GM21529 (cell line): Measurements from ENCODE around the gene HNRNPUL1.
"Not testable (repeated sequence)": the region's sequence is repeated elsewhere in the genome, so short reads cannot be mapped to it uniquely, and the experiment has no call there.

ENCODE experiments used
- ATAC-seq: cut with Tn5 transposase; IDR thresholded peaks from one replicate; pipeline ENCODE4 v1.9.1; 2021; ENCODE audit not compliant: unreplicated experiment

HNRNPUL1 gene

GRCh38 chr19:41263850-41264580, at the start of gene HNRNPUL1:
TSS of gene HNRNPUL1 (plus strand) at chr19:41264372. CDS start at chr19:41264504, 132 bp downstream.
- peak; percentile 66 for ATAC-seq

- ATAC-seq: no peak
Observed at GRCh38 chr19:41217741-41218140, 46.4 kb upstream of the HNRNPUL1 start.

DNA sequence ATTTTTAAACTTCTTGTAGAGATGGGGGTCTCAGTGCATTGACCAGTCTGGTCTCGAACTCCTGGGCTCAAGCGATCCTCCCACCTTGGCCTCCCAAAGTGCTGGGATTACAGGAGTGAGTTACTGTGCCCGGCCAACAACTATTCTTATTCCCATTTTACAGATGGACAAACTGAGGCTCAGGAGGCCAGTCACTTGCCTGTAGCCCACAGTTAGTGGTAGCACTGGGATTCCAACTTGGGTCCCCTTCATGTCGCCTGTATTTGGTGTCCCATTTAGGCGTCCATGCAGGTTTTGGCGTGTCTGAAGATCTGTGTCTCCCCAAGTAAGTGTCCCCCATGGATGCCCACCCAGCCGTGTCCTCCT, 45.9 kb upstream of the HNRNPUL1 start:
- ATAC-seq: no peak

DNA sequence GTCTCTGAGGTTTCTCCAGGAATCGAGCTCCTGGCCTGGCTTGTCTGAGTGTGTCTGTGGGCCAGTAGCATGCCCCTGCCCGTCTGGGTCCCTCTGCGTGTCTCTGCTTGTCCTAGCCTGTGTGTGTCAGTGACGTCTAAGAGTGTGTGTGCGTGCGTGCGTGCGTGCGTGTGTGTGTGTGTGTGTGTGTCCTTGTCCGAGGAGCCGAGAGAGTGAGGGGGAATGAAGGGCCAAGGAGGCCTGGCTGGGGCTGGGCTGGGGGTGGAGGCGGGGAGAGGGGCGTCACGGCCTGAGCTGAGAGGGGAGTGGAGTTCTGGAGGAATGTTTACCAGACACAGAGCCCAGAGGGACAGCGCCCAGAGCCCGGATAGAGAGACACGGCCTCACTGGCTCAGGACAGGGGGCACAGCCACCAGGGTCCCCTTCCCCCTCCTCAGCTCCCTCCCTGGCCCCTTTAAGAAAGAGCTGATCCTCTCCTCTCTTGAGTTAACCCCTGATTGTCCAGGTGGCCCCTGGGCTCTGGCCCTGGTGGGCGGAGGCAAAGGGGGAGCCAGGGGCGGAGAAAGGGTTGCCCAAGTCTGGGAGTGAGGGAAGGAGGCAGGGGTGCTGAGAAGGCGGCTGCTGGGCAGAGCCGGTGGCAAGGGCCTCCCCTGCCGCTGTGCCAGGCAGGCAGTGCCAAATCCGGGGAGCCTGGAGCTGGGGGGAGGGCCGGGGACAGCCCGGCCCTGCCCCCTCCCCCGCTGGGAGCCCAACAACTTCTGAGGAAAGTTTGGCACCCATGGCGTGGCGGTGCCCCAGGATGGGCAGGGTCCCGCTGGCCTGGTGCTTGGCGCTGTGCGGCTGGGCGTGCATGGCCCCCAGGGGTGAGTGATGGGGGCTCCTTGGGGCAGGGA, 45.3 kb upstream of the HNRNPUL1 start, which contains the start of gene AXL:
AXL (plus strand) TSS at position 609 of the 893 bp plus-strand sequence; CDS start at position 779, 170 bp downstream.
- no peak for ATAC-seq

- no peak for ATAC-seq
Observed at GRCh38 chr19:41219924-41220567, 44.1 kb upstream of the HNRNPUL1 start.

- no peak for ATAC-seq
Observed at GRCh38 chr19:41220811-41221210, 43.4 kb upstream of the HNRNPUL1 start.

GRCh38 chr19:41221514-41222205, 42.5 kb upstream of the HNRNPUL1 start:
- ATAC-seq: no peak

- no peak for ATAC-seq
Observed at GRCh38 chr19:41222240-41222639, 41.9 kb upstream of the HNRNPUL1 start.

DNA sequence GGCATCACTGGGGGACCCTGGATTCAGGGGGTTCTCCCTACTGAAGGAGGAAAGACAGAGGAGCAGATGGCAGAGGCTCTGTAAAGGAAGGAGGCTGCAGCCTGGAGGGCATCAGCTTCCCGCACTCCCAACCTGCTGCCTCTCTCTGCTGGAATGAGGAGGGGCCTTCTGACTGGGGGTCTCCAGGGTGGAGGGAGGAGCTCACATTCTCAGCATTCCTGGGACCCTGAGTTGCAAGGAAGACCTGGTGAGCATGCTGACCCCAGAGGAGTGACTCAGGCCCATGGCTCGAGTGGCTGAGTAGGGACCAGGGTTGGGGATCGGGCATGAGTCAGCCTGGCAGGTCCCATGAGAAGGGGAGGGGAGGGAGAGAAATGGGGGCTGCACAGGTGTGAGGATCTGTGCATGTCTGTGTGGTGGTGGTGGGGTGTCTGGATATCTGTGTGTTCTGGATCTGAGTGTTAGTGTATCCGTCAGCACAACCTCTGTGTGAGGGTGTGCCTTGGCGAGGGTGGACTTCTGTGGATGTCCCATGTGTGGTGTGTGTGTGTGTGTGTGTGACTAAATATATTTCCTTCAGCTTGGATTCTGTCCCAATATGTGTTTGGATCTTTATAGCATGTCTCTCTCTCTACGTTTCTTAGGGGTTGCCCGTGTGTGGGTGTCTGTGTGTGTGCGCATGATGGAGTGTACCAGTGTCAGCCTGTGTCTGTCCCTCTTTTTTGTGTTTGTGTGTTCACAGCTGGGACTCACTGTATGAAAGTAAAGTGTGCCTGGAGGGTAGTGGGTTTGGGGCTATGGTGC, 40.5 kb upstream of the HNRNPUL1 start:
- ATAC-seq: no peak

DNA sequence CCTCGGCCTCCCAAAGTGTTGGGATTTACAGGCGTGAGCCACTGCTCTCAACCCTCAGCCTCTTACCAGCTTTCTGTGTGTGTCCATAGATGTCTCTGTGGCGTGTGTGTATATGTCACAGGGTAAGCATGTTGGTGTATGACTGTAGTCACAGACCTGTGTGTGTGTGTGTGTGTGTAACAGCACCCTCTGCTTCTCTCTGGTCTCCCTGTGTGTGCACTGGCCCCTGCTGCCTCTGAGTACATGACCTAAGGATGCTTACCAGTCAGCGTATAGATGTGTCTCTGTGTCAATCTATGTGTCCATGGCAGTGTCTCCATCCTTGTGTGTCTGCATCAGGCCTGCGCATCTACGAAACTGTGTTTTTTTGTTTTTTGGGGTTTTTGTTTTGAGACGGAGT, 39.5 kb upstream of the HNRNPUL1 start:
- ATAC-seq: no peak

DNA sequence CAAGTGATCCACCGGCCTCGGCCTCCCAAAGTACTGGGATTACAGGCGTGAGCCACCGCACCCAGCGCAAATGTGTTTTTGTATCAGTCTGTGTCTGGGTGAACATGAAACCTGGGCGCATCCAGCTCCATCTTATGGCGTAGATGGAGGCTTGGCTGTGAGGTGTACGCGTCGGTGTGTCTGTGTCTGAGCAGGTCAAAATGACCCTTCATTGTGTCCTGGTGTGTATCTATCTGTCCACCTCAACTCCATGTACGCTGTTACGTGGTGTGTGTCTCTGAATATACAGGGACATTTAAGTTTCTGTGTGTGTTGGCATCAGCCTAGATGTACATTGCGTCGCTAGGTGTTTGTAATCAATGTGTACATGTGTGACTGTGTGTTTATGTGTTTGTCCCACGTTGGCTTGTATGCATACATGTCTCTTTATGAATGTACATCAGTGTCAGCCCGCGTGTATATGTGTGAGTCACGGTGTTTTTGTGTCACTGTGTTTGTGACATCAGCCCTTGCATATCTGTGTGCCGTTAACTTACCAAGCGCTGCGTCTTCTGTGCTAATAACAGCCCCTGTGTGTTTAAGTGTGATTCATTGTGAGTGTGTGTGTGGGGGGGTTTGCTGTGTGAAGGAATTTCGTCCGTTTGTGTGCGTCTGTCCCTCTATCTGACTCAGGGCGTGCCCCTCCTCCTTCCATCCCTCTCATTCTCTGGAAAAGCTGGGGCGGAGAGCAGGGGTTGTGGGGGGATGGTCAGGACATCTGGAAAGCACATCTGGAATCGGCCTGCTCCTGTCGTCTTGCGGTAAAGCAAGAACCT, 38.7 kb upstream of the HNRNPUL1 start:
- no peak for ATAC-seq

DNA sequence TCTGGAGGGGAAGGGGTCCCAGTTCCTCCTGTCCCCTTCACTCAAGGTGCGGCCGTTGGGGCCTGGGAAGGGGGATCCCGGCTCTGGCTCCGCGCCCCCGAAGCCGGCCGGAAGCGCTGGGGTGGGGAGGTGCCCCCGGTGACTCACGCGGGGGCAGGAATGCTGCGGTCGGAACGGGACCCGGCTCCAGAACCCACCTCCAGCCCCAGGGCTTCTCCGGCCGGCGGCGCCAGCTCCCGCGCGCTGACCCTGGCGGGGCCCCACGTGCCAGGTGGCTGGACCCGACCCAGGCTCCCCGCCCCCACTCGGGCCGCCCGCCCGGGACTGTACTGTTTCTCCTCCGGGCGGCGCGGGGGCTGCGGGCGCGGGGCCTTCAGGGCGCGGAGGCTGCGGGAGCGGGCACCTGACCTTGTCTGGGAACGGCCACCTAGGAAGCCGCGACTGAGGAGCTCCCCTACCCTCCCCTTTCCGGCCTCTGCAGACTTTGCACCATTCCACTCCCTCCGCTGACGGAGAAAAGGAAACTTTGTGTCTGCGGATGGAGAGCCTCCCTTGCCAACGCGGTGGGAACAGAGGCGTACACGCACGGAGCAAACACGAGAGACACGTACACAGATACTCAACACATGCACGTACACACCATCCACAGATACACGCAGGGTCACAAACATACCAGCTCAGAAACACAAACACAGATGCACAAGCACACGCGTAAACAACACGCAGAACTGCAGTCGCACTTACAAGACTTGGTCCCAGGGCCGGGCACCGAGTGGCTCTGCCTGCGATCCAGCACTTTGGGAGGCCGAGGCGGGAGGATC, 37.9 kb upstream of the HNRNPUL1 start:
- no peak for ATAC-seq

DNA sequence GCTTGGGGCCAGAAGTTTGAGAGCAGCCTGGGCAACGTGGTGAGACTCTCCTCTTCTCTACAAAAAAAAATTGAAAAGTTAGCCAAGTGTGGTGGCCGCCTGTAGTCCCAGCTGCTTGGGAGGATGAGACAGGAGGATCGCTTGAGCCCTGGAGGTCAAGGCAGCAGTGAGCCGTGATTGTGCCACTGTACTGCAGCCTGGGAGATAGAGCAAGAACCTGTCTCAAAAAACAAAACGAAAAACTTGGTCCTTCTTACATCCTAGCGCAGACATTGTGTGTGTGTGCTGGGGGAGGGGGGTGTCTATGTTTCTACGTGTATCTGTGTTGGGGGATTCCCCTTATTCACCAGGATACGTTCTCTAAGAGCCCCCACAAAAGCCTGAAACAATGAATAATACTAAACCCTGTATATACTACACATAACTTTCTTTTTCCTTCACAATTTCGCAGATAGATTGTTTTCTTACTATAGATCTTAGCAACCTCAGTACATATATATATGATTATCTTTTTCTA, 37.2 kb upstream of the HNRNPUL1 start:
- ATAC-seq: no peak

GRCh38 chr19:41228486-41228885, 35.7 kb upstream of the HNRNPUL1 start:
- no peak for ATAC-seq

GRCh38 chr19:41229338-41229737, 34.8 kb upstream of the HNRNPUL1 start:
- ATAC-seq: not testable (repeated sequence)

- ATAC-seq: no peak
Observed at GRCh38 chr19:41230067-41230857, 33.9 kb upstream of the HNRNPUL1 start.

DNA sequence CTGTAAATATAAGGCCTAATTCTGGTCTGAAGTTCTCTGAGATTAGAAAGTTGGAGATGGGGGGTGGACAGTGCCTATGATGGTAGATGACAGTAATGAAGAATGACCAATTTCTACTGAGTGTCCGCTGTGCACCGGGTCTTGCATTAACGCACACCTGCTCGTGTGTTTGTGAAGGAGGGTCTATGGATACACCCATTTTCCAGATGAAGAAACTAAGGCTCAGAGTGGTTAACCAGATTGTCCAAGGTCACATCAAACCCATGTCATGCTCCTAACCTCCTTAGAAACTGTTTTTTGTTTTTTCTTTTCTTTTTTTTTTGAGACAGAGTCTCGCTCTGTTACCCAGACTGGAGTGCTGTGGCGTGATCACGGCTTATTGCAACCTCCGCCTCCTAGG, 31.5 kb upstream of the HNRNPUL1 start:
- no peak for ATAC-seq
